SK-N-SH (cell line): ENCODE results near the gene MAPK4. TPM values are rescaled to one million over a fixed set of nuclear protein-coding genes. Genes with fewer than 3 reads are reported as not detected.

Source experiments
- CTCF ChIA-PET: fragments of 300-600, 350-600 bp; formaldehyde crosslinking; extraction: SDS; loops from one replicate; lab custom pipeline; 2021; lab: Yijun Ruan, JAX
- POLR2A ChIA-PET: fragments of 350-600 bp; sonication (Branson Sonifier 250); formaldehyde crosslinking; extraction: SDS; loops from one replicate; lab custom pipeline; 2020; ENCODE audit warnings: antibody characterized with exemption, inconsistent platforms; lab: Yijun Ruan, JAX
- DNase-seq: peaks from one replicate; pipeline ENCODE4 v3.0.0; 2012
- H2AFZ ChIP-seq: fragments of 200-600 bp; sonication (generic); 2 replicates; pipeline ENCODE4 v1.8.1; 2016; ENCODE audit warnings: antibody characterized with exemption, mild to moderate bottlenecking, low read depth
- H3F3A ChIP-seq: fragments of 200-600 bp; sonication (generic); replicated peaks from 2 replicates; pipeline ENCODE3; 2016; ENCODE audit warnings: antibody characterized with exemption, mild to moderate bottlenecking; ENCODE audit not compliant: insufficient read depth
- H3K27ac ChIP-seq, 2 experiments: fragments of 200-500 bp in 1 of 2; fragments of 200-600 bp in 1 of 2; sonication (Bioruptor generic) in 1 of 2; sonication (generic), shearing (Covaris generic) in 1 of 2; 2 replicates each; pipeline versions ENCODE4 v1.5.1 to v1.6.1; 2014 to 2016; ENCODE audit warnings: low read depth in 2 of 2, inconsistent platforms in 1 of 2, low read length in 1 of 2, mild to moderate bottlenecking in 1 of 2, mixed read lengths in 1 of 2
- H3K27me3 ChIP-seq: fragments of 200-600 bp; sonication (generic), shearing (Covaris generic); 2 replicates; pipeline ENCODE4 v1.6.1; 2016; ENCODE audit warnings: mixed run types; ENCODE audit not compliant: insufficient read depth
- H3K36me3 ChIP-seq, 2 experiments: fragments of 200-500 bp in 1 of 2; fragments of 200-600 bp in 1 of 2; sonication (Bioruptor generic) in 1 of 2; sonication (generic) in 1 of 2; replicated peaks in 1 of 2; 2 replicates each; pipeline versions ENCODE3 to v1.5.1; 2014 to 2016; ENCODE audit warnings: low read length in 1 of 2, mild to moderate bottlenecking in 1 of 2; ENCODE audit not compliant: insufficient read depth in 2 of 2, control insufficient read depth in 1 of 2
- H3K4me1 ChIP-seq, 2 experiments: fragments of 200-500 bp in 1 of 2; fragments of 200-600 bp in 1 of 2; sonication (Bioruptor generic) in 1 of 2; sonication (generic), shearing (Covaris generic) in 1 of 2; 2 replicates each; pipeline versions ENCODE4 v1.5.1 to v1.6.1; 2014 to 2016; ENCODE audit warnings: low read depth in 1 of 2, low read length in 1 of 2, mixed run types in 1 of 2; ENCODE audit not compliant: insufficient read depth in 2 of 2, control insufficient read depth in 1 of 2
- H3K4me2 ChIP-seq: fragments of 200-600 bp; sonication (generic), shearing (Covaris generic); 2 replicates; pipeline ENCODE4 v1.6.1; 2017; ENCODE audit warnings: mixed run types
- H3K4me3 ChIP-seq, 2 experiments: fragments of 200-500 bp in 1 of 2; fragments of 200-600 bp in 1 of 2; sonication (Bioruptor generic) in 1 of 2; sonication (generic), shearing (Covaris generic) in 1 of 2; 2 replicates each; pipeline versions ENCODE4 v1.5.1 to v1.8.1; 2014 to 2016; ENCODE audit warnings: low read depth in 2 of 2, inconsistent platforms in 1 of 2, low read length in 1 of 2, mild to moderate bottlenecking in 1 of 2, mixed read lengths in 1 of 2, moderate library complexity in 1 of 2
- H3K79me2 ChIP-seq: fragments of 200-600 bp; sonication (generic); 2 replicates; pipeline ENCODE4 v1.8.1; 2017; ENCODE audit warnings: mild to moderate bottlenecking; ENCODE audit not compliant: insufficient read depth
- H3K9ac ChIP-seq: fragments of 200-600 bp; sonication (generic); 2 replicates; pipeline ENCODE4 v1.6.1; 2017; ENCODE audit warnings: mixed run types
- H3K9me2 ChIP-seq: fragments of 200-600 bp; sonication (generic); 2 replicates; pipeline ENCODE4 v1.6.1; 2017; ENCODE audit warnings: mixed run types
- H3K9me3 ChIP-seq: fragments of 200-600 bp; sonication (generic); 2 replicates; pipeline ENCODE4 v1.6.1; 2017; ENCODE audit warnings: mixed run types, mild to moderate bottlenecking, moderate library complexity
- H4K20me1 ChIP-seq: fragments of 200-600 bp; sonication (generic); 2 replicates; pipeline ENCODE4 v1.6.1; 2017; ENCODE audit warnings: mild to moderate bottlenecking, mixed run types; ENCODE audit not compliant: insufficient read depth
- CTCF ChIP-seq: fragments of 200-600 bp; sonication (generic); IDR thresholded peaks from 2 replicates; pipeline ENCODE4 v1.6.1; 2017; ENCODE audit warnings: antibody characterized with exemption, mild to moderate bottlenecking, moderate library complexity
- ELF1 ChIP-seq: IDR thresholded peaks from 2 replicates; pipeline ENCODE4 v1.4.0; 2012
- GABPA ChIP-seq: IDR thresholded peaks from 2 replicates; pipeline ENCODE4 v1.4.0; 2012; ENCODE audit warnings: low read depth, mild to moderate bottlenecking
- GATA2 ChIP-seq: sonication (generic); formaldehyde crosslinking; IDR thresholded peaks from 2 replicates; pipeline ENCODE4 v1.5.0; 2020; ENCODE audit warnings: mild to moderate bottlenecking, missing genetic modification reagents
- JUND ChIP-seq: IDR thresholded peaks from 2 replicates; pipeline ENCODE4 v1.4.0; 2012
- MEF2A ChIP-seq: IDR thresholded peaks from 2 replicates; pipeline ENCODE4 v1.4.0; 2012; ENCODE audit warnings: low read depth, borderline replicate concordance
- MXI1 ChIP-seq: IDR thresholded peaks from 2 replicates; pipeline ENCODE4 v1.6.1; 2012; ENCODE audit warnings: mild to moderate bottlenecking, low read depth, low read length, improper control_type of control experiment
- NFIC ChIP-seq: IDR thresholded peaks from 2 replicates; pipeline ENCODE4 v1.4.0; 2012; ENCODE audit warnings: borderline replicate concordance
- RAD21 ChIP-seq: IDR thresholded peaks from 2 replicates; pipeline ENCODE4 v1.6.1; 2012; ENCODE audit warnings: mild to moderate bottlenecking, low read length
- SMC3 ChIP-seq: IDR thresholded peaks from 2 replicates; pipeline ENCODE4 v1.6.1; 2012; ENCODE audit warnings: low read depth, low read length, improper control_type of control experiment
- USF1 ChIP-seq: IDR thresholded peaks from 2 replicates; pipeline ENCODE4 v1.4.0; 2012; ENCODE audit warnings: low read depth, borderline replicate concordance
- USF2 ChIP-seq: fragments of 150-350 bp; IDR thresholded peaks from 2 replicates; pipeline ENCODE4 v1.6.1; 2017; ENCODE audit warnings: antibody characterized with exemption, low read length, low read depth, borderline replicate concordance
- YY1 ChIP-seq: IDR thresholded peaks from 2 replicates; pipeline ENCODE4 v1.4.0; 2012; ENCODE audit warnings: low read depth, mild to moderate bottlenecking
- ZBTB33 ChIP-seq: IDR thresholded peaks from 2 replicates; pipeline ENCODE4 v1.4.0; 2012; ENCODE audit warnings: low read depth, borderline replicate concordance
- WGBS: methylation state at CpG from one replicate; pipeline ENCODE4 v1.1.6; 2017; ENCODE audit warnings: low lambda C conversion rate; 5-methylcytosine and 5-hydroxymethylcytosine counted together
- polyA plus RNA-seq, 3 experiments: library from polyadenylated mRNA; depleted of rRNA; stranded (reverse); fragments of >200 nt; gene quantifications; 2 replicates each; pipeline ENCODE4 v1.2.3, GENCODE V29; 2012
- TF ChIP-seq, protein P1 (sequence below): fragments of 150-350 bp; IDR thresholded peaks from 2 replicates; pipeline ENCODE4 v1.6.1; 2016; ENCODE audit warnings: mild to moderate bottlenecking, low read depth, low read length
- TF ChIP-seq, protein P2 (sequence below): IDR thresholded peaks from 2 replicates; pipeline ENCODE4 v1.4.0; 2012; ENCODE audit warnings: low read depth
- TF ChIP-seq, protein P3 (sequence below): IDR thresholded peaks from 2 replicates; pipeline ENCODE4 v1.6.1; 2012; ENCODE audit warnings: mild to moderate bottlenecking, low read depth, low read length, moderate library complexity

Gene MAPK4
- polyA plus RNA-seq, 1 of the 3 experiments (the other 2 are of a cell fraction), result 0.02 TPM

GRCh38 chr18:50721006-50721405 lies 161.1 kb downstream of the MAPK4 start:
- H3K27me3 ChIP-seq, result no peaks in the 10 kb centered on the region
- H3K4me2 ChIP-seq, result no peak overlapping the region
- no peaks in the 10 kb centered on the region for H3K79me2 ChIP-seq
- CTCF ChIA-PET, result interaction anchor here (1.2 kb wide), 1 partner anchor 12 kb away, joined by 3 read pairs; no protein-coding TSS in a partner anchor
- DNase-seq, result no peak
- no peak overlapping the region for H2AFZ ChIP-seq
- WGBS, result 28% methylated on average over 4 of the region's 4 CpGs
- H3K4me1 ChIP-seq, result peaks cover 0 to 10% of the 10 kb centered on the region in 2 experiments; a peak in 1 of 4 replicates
- TF ChIP-seq, protein P1, sequence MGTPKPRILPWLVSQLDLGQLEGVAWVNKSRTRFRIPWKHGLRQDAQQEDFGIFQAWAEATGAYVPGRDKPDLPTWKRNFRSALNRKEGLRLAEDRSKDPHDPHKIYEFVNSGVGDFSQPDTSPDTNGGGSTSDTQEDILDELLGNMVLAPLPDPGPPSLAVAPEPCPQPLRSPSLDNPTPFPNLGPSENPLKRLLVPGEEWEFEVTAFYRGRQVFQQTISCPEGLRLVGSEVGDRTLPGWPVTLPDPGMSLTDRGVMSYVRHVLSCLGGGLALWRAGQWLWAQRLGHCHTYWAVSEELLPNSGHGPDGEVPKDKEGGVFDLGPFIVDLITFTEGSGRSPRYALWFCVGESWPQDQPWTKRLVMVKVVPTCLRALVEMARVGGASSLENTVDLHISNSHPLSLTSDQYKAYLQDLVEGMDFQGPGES, result no peak
- TF ChIP-seq, protein P2, sequence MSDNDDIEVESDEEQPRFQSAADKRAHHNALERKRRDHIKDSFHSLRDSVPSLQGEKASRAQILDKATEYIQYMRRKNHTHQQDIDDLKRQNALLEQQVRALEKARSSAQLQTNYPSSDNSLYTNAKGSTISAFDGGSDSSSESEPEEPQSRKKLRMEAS, result no peak
- TF ChIP-seq CTCF, result no peak
- TF ChIP-seq USF2, result no peak
- no peak for TF ChIP-seq MXI1
- no peak for TF ChIP-seq USF1
- no peak for TF ChIP-seq ELF1
- TF ChIP-seq GABPA, result no peak
- TF ChIP-seq GATA2, result no peak
- TF ChIP-seq JUND, result no peak
- no peak for TF ChIP-seq YY1
- TF ChIP-seq, all 33 proteins: peak for 0
- Histone ChIP-seq H3K9me2 (no peaks in the 10 kb centered on the region), H3K36me3 (no peaks in the 10 kb centered on the region), H4K20me1 (no peaks in the 10 kb centered on the region), H3F3A (no peaks in the 10 kb centered on the region), H3K9me3 (no peaks in the 10 kb centered on the region), H3K4me3 (no peak overlapping the region), H3K27ac (no peak overlapping the region), H3K9ac (no peak overlapping the region)
- POLR2A ChIA-PET, result no interaction called here

DNA sequence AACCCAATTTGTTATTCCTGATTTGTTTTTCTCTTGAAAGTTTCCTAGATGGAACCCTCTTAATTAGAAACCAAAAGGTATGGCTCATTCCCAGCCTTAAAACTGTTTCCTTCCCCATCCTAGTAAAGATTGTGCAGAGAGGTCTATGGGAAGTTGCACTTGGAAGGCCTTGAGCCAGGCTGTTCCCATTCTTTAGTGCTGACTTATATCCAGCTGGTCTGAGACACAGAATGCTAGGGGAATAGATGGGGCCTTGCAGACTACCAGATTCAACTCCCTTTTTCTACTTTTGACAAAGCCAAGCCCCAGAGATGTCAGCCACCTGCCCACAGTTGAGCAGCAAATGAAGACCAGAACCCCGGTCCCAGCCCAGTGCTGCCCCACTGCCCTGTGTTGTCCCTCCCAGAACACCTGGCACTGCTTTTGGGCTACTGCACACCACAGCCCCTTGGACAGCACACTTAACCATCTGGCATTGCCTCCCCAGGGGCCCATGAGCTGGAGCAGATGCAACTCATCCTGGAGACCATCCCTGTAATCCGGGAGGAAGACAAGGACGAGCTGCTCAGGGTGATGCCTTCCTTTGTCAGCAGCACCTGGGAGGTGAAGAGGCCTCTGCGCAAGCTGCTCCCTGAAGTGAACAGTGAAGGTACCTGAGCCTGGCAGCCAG lies 161.7 kb downstream of the MAPK4 start:
- H4K20me1 ChIP-seq, result no peaks in the 10 kb centered on the region
- ChIA-PET POLR2A (no interaction called here), CTCF (no interaction called here)
- WGBS, result 33% methylated on average over 1 of the region's 4 CpGs
- no peak overlapping the region for H3K9ac ChIP-seq
- no peaks in the 10 kb centered on the region for H3F3A ChIP-seq
- no peak overlapping the region for H3K4me2 ChIP-seq
- no peaks in the 10 kb centered on the region for H3K79me2 ChIP-seq
- H3K27me3 ChIP-seq, result no peaks in the 10 kb centered on the region
- H2AFZ ChIP-seq, result no peak overlapping the region
- peaks cover 0 to 10% of the 10 kb centered on the region in 2 experiments; a peak in 1 of 4 replicates for H3K4me1 ChIP-seq
- DNase-seq, result no peak
- no peaks in the 10 kb centered on the region for H3K9me3 ChIP-seq
- no peaks in the 10 kb centered on the region for H3K9me2 ChIP-seq
- no peaks in the 10 kb centered on the region for H3K36me3 ChIP-seq
- H3K4me3 ChIP-seq, result no peak overlapping the region
- H3K27ac ChIP-seq, result no peak overlapping the region
- TF ChIP-seq, protein P3, sequence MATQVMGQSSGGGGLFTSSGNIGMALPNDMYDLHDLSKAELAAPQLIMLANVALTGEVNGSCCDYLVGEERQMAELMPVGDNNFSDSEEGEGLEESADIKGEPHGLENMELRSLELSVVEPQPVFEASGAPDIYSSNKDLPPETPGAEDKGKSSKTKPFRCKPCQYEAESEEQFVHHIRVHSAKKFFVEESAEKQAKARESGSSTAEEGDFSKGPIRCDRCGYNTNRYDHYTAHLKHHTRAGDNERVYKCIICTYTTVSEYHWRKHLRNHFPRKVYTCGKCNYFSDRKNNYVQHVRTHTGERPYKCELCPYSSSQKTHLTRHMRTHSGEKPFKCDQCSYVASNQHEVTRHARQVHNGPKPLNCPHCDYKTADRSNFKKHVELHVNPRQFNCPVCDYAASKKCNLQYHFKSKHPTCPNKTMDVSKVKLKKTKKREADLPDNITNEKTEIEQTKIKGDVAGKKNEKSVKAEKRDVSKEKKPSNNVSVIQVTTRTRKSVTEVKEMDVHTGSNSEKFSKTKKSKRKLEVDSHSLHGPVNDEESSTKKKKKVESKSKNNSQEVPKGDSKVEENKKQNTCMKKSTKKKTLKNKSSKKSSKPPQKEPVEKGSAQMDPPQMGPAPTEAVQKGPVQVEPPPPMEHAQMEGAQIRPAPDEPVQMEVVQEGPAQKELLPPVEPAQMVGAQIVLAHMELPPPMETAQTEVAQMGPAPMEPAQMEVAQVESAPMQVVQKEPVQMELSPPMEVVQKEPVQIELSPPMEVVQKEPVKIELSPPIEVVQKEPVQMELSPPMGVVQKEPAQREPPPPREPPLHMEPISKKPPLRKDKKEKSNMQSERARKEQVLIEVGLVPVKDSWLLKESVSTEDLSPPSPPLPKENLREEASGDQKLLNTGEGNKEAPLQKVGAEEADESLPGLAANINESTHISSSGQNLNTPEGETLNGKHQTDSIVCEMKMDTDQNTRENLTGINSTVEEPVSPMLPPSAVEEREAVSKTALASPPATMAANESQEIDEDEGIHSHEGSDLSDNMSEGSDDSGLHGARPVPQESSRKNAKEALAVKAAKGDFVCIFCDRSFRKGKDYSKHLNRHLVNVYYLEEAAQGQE, result no peak
- TF ChIP-seq RAD21 (no peak), MEF2A (no peak), SMC3 (no peak), MXI1 (no peak), NFIC (no peak), ZBTB33 (no peak)
